K562 (cell line): ENCODE data around the gene PHC3. TPM values are rescaled to one million over a fixed set of nuclear protein-coding genes. Genes with fewer than 3 reads are reported as not detected.

ENCODE experiments used
- ATAC-seq: fragments of 200-7000 bp; cut with Tn5 transposase; 3 replicates; pipeline ENCODE4 v1.9.1; 2020; ENCODE audit warnings: moderate library complexity
- BruUV-seq: library from RNA; stranded (reverse); fragments of 400-500 nt; replicated peaks from 2 replicates; lab custom pipeline; 2021; lab: Mats Ljungman, UMichigan
- CTCF ChIA-PET: fragments of 300-600 bp; formaldehyde crosslinking; extraction: SDS; loops from one replicate; lab custom pipeline; 2021; ENCODE audit warnings: low intra/inter-chr PET ratio; lab: Yijun Ruan, JAX
- POLR2A ChIA-PET: fragments of 300-600, 350-650 bp; sonication (Branson Sonifier 250); formaldehyde crosslinking; extraction: SDS; loops from one replicate; lab custom pipeline; 2021; ENCODE audit warnings: antibody characterized with exemption, inconsistent platforms; lab: Yijun Ruan, JAX
- DNase-seq, 4 experiments: peaks; one replicate each; pipeline versions ENCODE4 v3.0.0 to v3.0.0-alpha.2; 2011 to 2018; ENCODE audit warnings: low spot score in 3 of 4, mixed read lengths in 3 of 4; ENCODE audit errors: extremely low read depth in 1 of 4
- FAIRE-seq: peaks from 2 replicates; lab custom pipeline; 2011; peaks lifted over from hg19 to GRCh38; lab: Jason Lieb, UNC
- H2AFZ ChIP-seq: 2 replicates; pipeline ENCODE4 v1.6.0; 2011; ENCODE audit warnings: low read depth, low read length, control low read depth, inconsistent platforms
- H3K27ac ChIP-seq: fragments of 200-600 bp; 3 replicates; pipeline ENCODE4 v1.8.0; 2011; ENCODE audit warnings: low read depth, mild to moderate bottlenecking, control low read depth, inconsistent platforms, low read length, moderate library complexity, mixed read lengths; ENCODE audit errors: extremely low read depth
- H3K27me3 ChIP-seq, 2 experiments: fragments of 300-600 bp in 1 of 2; 2 replicates in 1 of 2; 3 replicates in 1 of 2; pipeline versions ENCODE4 v1.6.0 to v1.8.0; 2011; ENCODE audit warnings: inconsistent platforms in 2 of 2, low read length in 2 of 2, mild to moderate bottlenecking in 1 of 2, mixed read lengths in 1 of 2, moderate library complexity in 1 of 2; ENCODE audit not compliant: control insufficient read depth in 2 of 2, insufficient read depth in 2 of 2
- H3K36me3 ChIP-seq: fragments of 300-600 bp; 3 replicates; pipeline ENCODE4 v1.8.0; 2011; ENCODE audit warnings: mild to moderate bottlenecking, low read length, inconsistent platforms; ENCODE audit not compliant: control insufficient read depth, insufficient read depth
- H3K4me1 ChIP-seq, 2 experiments: fragments of 200-600 bp in 1 of 2; replicated peaks in 1 of 2; 2 replicates in 1 of 2; 3 replicates in 1 of 2; pipeline versions ENCODE4 v1.5.1 to v1.8.0; 2011; ENCODE audit warnings: inconsistent platforms in 2 of 2, low read length in 2 of 2, mild to moderate bottlenecking in 1 of 2, mixed read lengths in 1 of 2, moderate library complexity in 1 of 2; ENCODE audit not compliant: control insufficient read depth in 2 of 2, insufficient read depth in 2 of 2
- H3K4me2 ChIP-seq: 2 replicates; pipeline ENCODE4 v1.6.1; 2011; ENCODE audit warnings: low read length, control low read depth, inconsistent platforms, mixed read lengths; ENCODE audit not compliant: insufficient read depth
- H3K4me3 ChIP-seq: fragments of 200-600 bp; sonication (generic), shearing (Covaris generic); 2 replicates; pipeline ENCODE4 v1.5.1; 2016; ENCODE audit warnings: control low read depth, inconsistent platforms
- H3K79me2 ChIP-seq: fragments of 200-600 bp; 3 replicates; pipeline ENCODE4 v1.8.0; 2011; ENCODE audit warnings: low read length, inconsistent platforms; ENCODE audit not compliant: control insufficient read depth, insufficient read depth
- H3K9ac ChIP-seq, 2 experiments: 2 replicates each; pipeline versions ENCODE4 v1.6.0 to v1.6.1; 2011; ENCODE audit warnings: low read depth in 2 of 2, low read length in 2 of 2, control low read depth in 1 of 2, inconsistent platforms in 1 of 2, mild to moderate bottlenecking in 1 of 2, mixed read lengths in 1 of 2; ENCODE audit not compliant: insufficient read depth in 1 of 2
- H3K9me1 ChIP-seq: one replicate; pipeline ENCODE4 v1.6.0; 2011; ENCODE audit warnings: inconsistent platforms, mild to moderate bottlenecking, low read length, moderate library complexity; ENCODE audit not compliant: control insufficient read depth, insufficient read depth
- H3K9me3 ChIP-seq: replicated peaks from 2 replicates; pipeline ENCODE4 v1.5.1; 2011; ENCODE audit warnings: low read depth, low read length, inconsistent platforms; ENCODE audit not compliant: control insufficient read depth, insufficient read depth
- H4K20me1 ChIP-seq: replicated peaks from 2 replicates; pipeline ENCODE4 v1.6.1; 2011; ENCODE audit warnings: low read length, inconsistent platforms, mixed read lengths; ENCODE audit not compliant: control insufficient read depth, insufficient read depth
- BMI1 ChIP-seq: fragments of 150-350 bp; IDR thresholded peaks from 2 replicates; pipeline ENCODE4 v1.6.1; 2014; ENCODE audit warnings: low read length
- ESRRA ChIP-seq: fragments of 450-650 bp; IDR thresholded peaks from 2 replicates; pipeline ENCODE4 v1.6.1; 2014; ENCODE audit warnings: low read depth, mild to moderate bottlenecking, moderate library complexity, borderline replicate concordance
- KDM5B ChIP-seq: fragments of 200-600 bp; sonication (generic); IDR thresholded peaks from 2 replicates; pipeline ENCODE4 v1.6.1; 2012; ENCODE audit warnings: low read depth, mild to moderate bottlenecking, moderate library complexity, low read length, control low read depth, inconsistent platforms; ENCODE audit not compliant: insufficient replicate concordance
- MEF2A ChIP-seq: IDR thresholded peaks from 2 replicates; pipeline ENCODE4 v1.6.1; 2011; ENCODE audit warnings: low read depth, mild to moderate bottlenecking, low read length, moderate library complexity; ENCODE audit not compliant: control insufficient read depth
- NCOA1 ChIP-seq: fragments of 450-650 bp; IDR thresholded peaks from 2 replicates; pipeline ENCODE4 v1.6.1; 2016; ENCODE audit warnings: low read depth
- POLR2B ChIP-seq: fragments of 450-650 bp; IDR thresholded peaks from 2 replicates; pipeline ENCODE4 v1.6.1; 2018; ENCODE audit warnings: low read depth; ENCODE audit not compliant: partially characterized antibody
- SRSF9 ChIP-seq: fragments of 200-400 bp; formaldehyde crosslinking; IDR thresholded peaks from 2 replicates; pipeline ENCODE4 v1.6.1; 2017; ENCODE audit warnings: low read depth, low read length, borderline replicate concordance
- TOE1 ChIP-seq, 2 experiments: fragments of 450-650 bp in 1 of 2; sonication (generic) in 1 of 2; formaldehyde crosslinking in 1 of 2; IDR thresholded peaks; 2 replicates each; pipeline versions ENCODE4 v1.7.1 to v1.8.0; 2016 to 2022; ENCODE audit warnings: borderline replicate concordance in 2 of 2, mild to moderate bottlenecking in 2 of 2, antibody characterized with exemption in 1 of 2, inconsistent platforms in 1 of 2, low read depth in 1 of 2, missing genetic modification reagents in 1 of 2, moderate library complexity in 1 of 2
- YBX1 ChIP-seq: fragments of 450-650 bp; IDR thresholded peaks from 2 replicates; pipeline ENCODE4 v1.7.1; 2016; ENCODE audit warnings: mild to moderate bottlenecking
- ZNF354B ChIP-seq: fragments of 250-450 bp; sonication (Bioruptor Pico); IDR thresholded peaks from 2 replicates; pipeline ENCODE4 v1.4.0; 2020
- ZNF699 ChIP-seq: fragments of 250-450 bp; sonication (Bioruptor Pico); IDR thresholded peaks from 2 replicates; pipeline ENCODE4 v1.8.0; 2021; ENCODE audit warnings: mild to moderate bottlenecking, moderate library complexity; ENCODE audit not compliant: insufficient replicate concordance
- ZNF764 ChIP-seq: fragments of 250-450 bp; sonication (Bioruptor Pico); IDR thresholded peaks from 2 replicates; pipeline ENCODE4 v1.4.0; 2020; ENCODE audit warnings: low read depth, mild to moderate bottlenecking, moderate library complexity
- WGBS: fragments of 100-300 bp; shearing (Covaris generic); methylation state at CpG from one replicate; pipeline ENCODE4 v1.1.6; 2016; ENCODE audit warnings: low coverage, mixed read lengths; ENCODE audit not compliant: insufficient coverage; ENCODE audit errors: missing lambda C conversion rate; 5-methylcytosine and 5-hydroxymethylcytosine counted together
- in situ Hi-C: fragments of 300-500 bp; cut with MboI; formaldehyde crosslinking; loops from 4 replicates; pipeline ENCODE4 v1.15.0; 2018; ENCODE audit warnings: inconsistent platforms, mixed read lengths
- intact Hi-C: fragments of 100-400 bp; cut with micrococcal nuclease; formaldehyde crosslinking; loops from 2 replicates; pipeline ENCODE4 v1.14.2; 2022
- polyA plus RNA-seq, 8 experiments: library from polyadenylated mRNA; depleted of rRNA in 4 of 8; stranded (reverse) in 5 of 8; unstranded in 3 of 8; fragments of >200 nt; fragmentation: Nextera tagmentation in 2 of 8; fragmentation: Illumina TruSeq in 1 of 8; extraction: Ambion mirVana in 2 of 8; extraction: Trizol in 1 of 8; gene quantifications; 2 replicates each; pipeline versions ENCODE4 v1.2.1 to v1.2.3, GENCODE V29; 2011 to 2014; ENCODE audit warnings: inconsistent platforms in 1 of 8, missing spikeins in 1 of 8
- total RNA-seq, 7 experiments: library from RNA; depleted of rRNA in 6 of 7; stranded (reverse); fragments of >200 nt in 6 of 7; fragmentation: Illumina TruSeq in 2 of 7; extraction: Trizol in 2 of 7; gene quantifications; 2 replicates each; pipeline versions ENCODE4 v1.2.1 to v1.2.3, GENCODE V29; 2011 to 2021; ENCODE audit warnings: low replicate concordance in 1 of 7
- TF ChIP-seq, protein P1 (sequence below): sonication (generic); formaldehyde crosslinking; IDR thresholded peaks from 2 replicates; pipeline ENCODE4 v1.5.0; 2020; ENCODE audit warnings: missing genetic modification reagents
- TF ChIP-seq, protein P2 (sequence below): sonication (generic); formaldehyde crosslinking; IDR thresholded peaks from 2 replicates; pipeline ENCODE4 v1.8.0; 2022; ENCODE audit warnings: missing genetic modification reagents, mild to moderate bottlenecking, borderline replicate concordance

Gene PHC3
- total and polyA plus RNA-seq, 9 of the 15 experiments (the other 6 are each of a cell fraction or from before 2014, with no cell fraction given), result 3.1 to 21.6 (median 10.5) TPM

DNA sequence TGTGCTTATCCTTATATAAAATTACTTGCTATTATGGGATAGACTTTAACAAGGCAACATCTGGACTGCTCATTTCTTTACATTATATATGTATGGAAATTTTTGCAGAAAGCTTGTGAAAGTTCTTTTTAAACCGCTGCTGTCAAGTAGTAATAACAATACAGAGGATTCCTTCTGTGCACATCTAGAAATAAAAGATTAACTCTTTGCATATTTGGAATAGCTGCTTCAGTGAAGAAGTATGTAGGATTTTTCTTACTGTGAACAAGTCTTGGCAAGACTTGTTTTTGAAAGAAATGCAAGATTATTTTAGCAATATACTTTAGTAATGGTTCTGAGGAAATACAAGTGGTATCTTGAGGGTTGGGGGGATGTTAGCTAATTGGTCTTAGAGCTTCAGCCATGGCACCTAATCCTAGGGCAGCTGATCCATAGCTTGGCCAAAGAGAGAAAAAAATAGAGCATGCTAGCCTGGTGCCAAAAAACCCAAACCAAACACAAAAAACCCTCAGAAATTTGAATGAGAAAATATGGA lies 45.0 kb upstream of the PHC3 start:
- Histone ChIP-seq H3K27ac (no peak overlapping the region), H2AFZ (no peak overlapping the region), H3K4me1 (peaks cover 0 to 2% of the 10 kb centered on the region in 2 experiments; a peak in 2 of 5 replicates), H3K9me3 (no peaks in the 10 kb centered on the region), H3K9me1 (no peaks in the 10 kb centered on the region)
- in situ Hi-C loops, result no loop called here
- POLR2A ChIA-PET, result interaction anchor here (0.8 to 1.5 kb wide), 2 partner anchors 10 to 45 kb away, joined by 3 to 4 read pairs; partner anchors contain the start of gene PHC3
- FAIRE-seq, result no peak
- TF ChIP-seq POLR2B (no peak), ZNF699 (CRISPR knock-in tag) (no peak), YBX1 (no peak), ZNF764 (CRISPR knock-in tag) (no peak), SRSF9 (no peak), TOE1 (IDR thresholded peaks at IDR 0.05; ENCODE audit: borderline replicate concordance) (no peak), TOE1 (CRISPR knock-in tag; IDR thresholded peaks at IDR 0.05; ENCODE audit: borderline replicate concordance, low read depth) (no peak), BMI1 (no peak), MEF2A (no peak), NCOA1 (no peak), ESRRA (no peak), ZNF354B (CRISPR knock-in tag) (no peak), KDM5B (no peak)
- TF ChIP-seq, protein P1, sequence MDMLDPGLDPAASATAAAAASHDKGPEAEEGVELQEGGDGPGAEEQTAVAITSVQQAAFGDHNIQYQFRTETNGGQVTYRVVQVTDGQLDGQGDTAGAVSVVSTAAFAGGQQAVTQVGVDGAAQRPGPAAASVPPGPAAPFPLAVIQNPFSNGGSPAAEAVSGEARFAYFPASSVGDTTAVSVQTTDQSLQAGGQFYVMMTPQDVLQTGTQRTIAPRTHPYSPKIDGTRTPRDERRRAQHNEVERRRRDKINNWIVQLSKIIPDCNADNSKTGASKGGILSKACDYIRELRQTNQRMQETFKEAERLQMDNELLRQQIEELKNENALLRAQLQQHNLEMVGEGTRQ (CRISPR knock-in tag), result no peak
- TF ChIP-seq, protein P2, sequence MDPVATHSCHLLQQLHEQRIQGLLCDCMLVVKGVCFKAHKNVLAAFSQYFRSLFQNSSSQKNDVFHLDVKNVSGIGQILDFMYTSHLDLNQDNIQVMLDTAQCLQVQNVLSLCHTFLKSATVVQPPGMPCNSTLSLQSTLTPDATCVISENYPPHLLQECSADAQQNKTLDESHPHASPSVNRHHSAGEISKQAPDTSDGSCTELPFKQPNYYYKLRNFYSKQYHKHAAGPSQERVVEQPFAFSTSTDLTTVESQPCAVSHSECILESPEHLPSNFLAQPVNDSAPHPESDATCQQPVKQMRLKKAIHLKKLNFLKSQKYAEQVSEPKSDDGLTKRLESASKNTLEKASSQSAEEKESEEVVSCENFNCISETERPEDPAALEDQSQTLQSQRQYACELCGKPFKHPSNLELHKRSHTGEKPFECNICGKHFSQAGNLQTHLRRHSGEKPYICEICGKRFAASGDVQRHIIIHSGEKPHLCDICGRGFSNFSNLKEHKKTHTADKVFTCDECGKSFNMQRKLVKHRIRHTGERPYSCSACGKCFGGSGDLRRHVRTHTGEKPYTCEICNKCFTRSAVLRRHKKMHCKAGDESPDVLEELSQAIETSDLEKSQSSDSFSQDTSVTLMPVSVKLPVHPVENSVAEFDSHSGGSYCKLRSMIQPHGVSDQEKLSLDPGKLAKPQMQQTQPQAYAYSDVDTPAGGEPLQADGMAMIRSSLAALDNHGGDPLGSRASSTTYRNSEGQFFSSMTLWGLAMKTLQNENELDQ, result no peak
- TF ChIP-seq, all 486 proteins: peak for 0
- WGBS, result 81% methylated on average over 1 of the region's 1 CpG
- BruUV-seq, result no TSS peak
- Histone ChIP-seq H3K4me2 (no peak overlapping the region), H3K36me3 (peaks cover 2% of the 10 kb centered on the region; the same call in 1 of the 3 replicates), H3K9ac (no peak overlapping the region), H3K27me3 (no peaks in the 10 kb centered on the region), H3K79me2 (peaks cover 76% of the 10 kb centered on the region), H4K20me1 (0 out of 2 replicates have a peak, but pooled peaks cover 3% of the 10 kb centered on the region), H3K4me3 (no peak overlapping the region)
- ATAC-seq (no peak), DNase-seq (no peak)
- intact Hi-C loops, result no loop called here
- CTCF ChIA-PET, result no interaction called here
